ENCODE data around the gene TREML1.

Gene TREML1

DNA sequence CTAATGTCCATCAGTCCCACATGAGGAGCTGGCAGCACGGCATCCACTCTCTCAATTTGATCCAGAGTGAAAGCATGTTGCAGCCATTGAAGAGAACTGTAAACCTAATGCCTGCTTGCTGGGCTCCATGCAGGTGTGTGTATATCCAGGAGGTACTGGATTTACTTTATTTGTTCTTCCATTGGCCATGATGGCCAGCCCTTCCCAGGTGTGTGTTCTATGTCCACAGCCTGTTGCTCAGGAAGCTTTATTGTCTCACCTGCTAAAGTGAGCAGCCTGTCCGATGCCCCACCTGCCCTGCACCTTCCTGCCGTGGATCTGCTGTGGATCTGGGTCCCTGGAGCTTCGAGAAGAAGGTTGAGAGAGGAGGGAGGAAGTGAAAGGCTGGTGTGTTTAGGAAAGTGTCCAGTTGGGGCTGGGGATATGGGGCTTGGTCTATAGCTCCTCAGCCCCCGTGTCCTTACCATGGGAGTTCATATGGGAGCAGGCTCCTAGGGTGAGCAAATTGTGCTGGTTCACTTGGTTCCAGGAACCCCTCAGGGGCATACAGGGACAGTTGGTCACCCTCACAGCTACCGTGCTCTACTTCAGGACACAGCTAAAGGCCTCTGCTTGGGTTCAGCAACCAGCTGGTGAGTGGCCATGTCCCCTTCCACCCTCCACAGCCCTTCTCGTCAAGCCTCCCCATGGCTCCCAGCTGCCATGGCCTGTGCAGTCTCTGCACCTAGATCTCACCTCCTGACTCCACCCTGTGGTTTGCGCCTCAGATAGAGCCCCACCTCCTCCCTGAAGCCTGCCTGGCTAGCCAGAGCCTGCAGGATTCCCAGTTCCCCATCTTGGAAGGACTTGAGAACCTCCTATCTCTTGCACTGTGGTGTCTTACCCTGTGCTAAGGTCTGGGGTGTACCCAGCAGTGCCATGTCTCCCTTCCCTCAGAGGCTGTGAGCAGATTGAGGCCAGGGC is 34.1 kb upstream of the TREML1 start:
- no peak for TF ChIP-seq FOXM1 (IDR thresholded peaks at IDR 0.05; ENCODE audit: borderline replicate concordance, low read depth)
- TF ChIP-seq CEBPB (IDR thresholded peaks at IDR 0.05): no peak
- TF ChIP-seq TEAD4 (IDR thresholded peaks at IDR 0.05): no peak
- no peak for TF ChIP-seq ZBTB7A (IDR thresholded peaks at IDR 0.05; ENCODE audit: low read depth)
- TF ChIP-seq, protein P1, sequence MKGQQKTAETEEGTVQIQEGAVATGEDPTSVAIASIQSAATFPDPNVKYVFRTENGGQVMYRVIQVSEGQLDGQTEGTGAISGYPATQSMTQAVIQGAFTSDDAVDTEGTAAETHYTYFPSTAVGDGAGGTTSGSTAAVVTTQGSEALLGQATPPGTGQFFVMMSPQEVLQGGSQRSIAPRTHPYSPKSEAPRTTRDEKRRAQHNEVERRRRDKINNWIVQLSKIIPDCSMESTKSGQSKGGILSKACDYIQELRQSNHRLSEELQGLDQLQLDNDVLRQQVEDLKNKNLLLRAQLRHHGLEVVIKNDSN (IDR thresholded peaks at IDR 0.05): no peak
- no peak for TF ChIP-seq YY1 (IDR thresholded peaks at IDR 0.05; ENCODE audit: low read depth)
- TF ChIP-seq TCF12 (IDR thresholded peaks at IDR 0.05; ENCODE audit: low read depth): no peak
- no peak for TF ChIP-seq NFIC (IDR thresholded peaks at IDR 0.05)
- no peak for TF ChIP-seq TAF1 (IDR thresholded peaks at IDR 0.05; ENCODE audit: low read depth)
- no peak for TF ChIP-seq EGR1 (IDR thresholded peaks at IDR 0.05)
- no peak for TF ChIP-seq RAD21 (IDR thresholded peaks at IDR 0.05; ENCODE audit: low read depth)
- TF ChIP-seq, protein P2, sequence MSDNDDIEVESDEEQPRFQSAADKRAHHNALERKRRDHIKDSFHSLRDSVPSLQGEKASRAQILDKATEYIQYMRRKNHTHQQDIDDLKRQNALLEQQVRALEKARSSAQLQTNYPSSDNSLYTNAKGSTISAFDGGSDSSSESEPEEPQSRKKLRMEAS (IDR thresholded peaks at IDR 0.05): no peak
- no peak for TF ChIP-seq CREB1 (IDR thresholded peaks at IDR 0.05; ENCODE audit: low read depth)
- TF ChIP-seq EP300 (IDR thresholded peaks at IDR 0.05; ENCODE audit: borderline replicate concordance): no peak

DNA sequence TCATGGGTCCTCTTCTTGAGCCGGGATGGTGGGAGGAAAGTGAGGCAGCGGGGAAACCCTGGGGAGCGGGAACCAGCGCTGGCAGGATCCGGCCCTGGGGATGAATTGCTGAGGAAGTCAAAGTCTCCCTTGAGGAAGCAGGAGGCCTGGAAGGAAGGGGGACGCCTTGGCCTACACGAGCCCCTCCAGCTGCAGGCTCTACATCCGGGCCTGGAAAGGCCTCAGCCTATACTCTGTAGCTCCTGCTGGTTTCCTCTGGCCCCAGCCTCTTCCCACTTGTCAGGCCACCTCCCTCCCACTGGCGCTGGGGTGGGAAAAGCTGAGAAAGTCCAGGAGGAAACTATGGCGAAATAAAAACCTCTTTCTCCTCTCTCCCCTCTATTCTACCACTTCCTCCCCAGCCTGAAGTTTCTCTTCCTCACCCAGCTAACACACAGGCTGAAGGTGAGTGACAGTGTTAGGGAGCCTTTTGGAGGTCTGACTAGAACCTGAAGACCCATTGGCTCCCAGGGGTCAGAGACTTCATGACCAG is 31.9 kb upstream of the TREML1 start:
- TF ChIP-seq TAF1 (IDR thresholded peaks at IDR 0.05; ENCODE audit: low read depth): no peak
- TF ChIP-seq, protein P2 (IDR thresholded peaks at IDR 0.05): no peak
- no peak for TF ChIP-seq CREB1 (IDR thresholded peaks at IDR 0.05; ENCODE audit: low read depth)
- TF ChIP-seq NFIC (IDR thresholded peaks at IDR 0.05): no peak
- TF ChIP-seq FOXM1 (IDR thresholded peaks at IDR 0.05; ENCODE audit: borderline replicate concordance, low read depth): no peak
- TF ChIP-seq RAD21 (IDR thresholded peaks at IDR 0.05; ENCODE audit: low read depth): no peak
- no peak for TF ChIP-seq TCF12 (IDR thresholded peaks at IDR 0.05; ENCODE audit: low read depth)
- TF ChIP-seq YY1 (IDR thresholded peaks at IDR 0.05; ENCODE audit: low read depth): no peak
- TF ChIP-seq, protein P1 (IDR thresholded peaks at IDR 0.05): no peak
- TF ChIP-seq CEBPB (IDR thresholded peaks at IDR 0.05): no peak
- TF ChIP-seq TEAD4 (IDR thresholded peaks at IDR 0.05): no peak
- TF ChIP-seq, protein P3, sequence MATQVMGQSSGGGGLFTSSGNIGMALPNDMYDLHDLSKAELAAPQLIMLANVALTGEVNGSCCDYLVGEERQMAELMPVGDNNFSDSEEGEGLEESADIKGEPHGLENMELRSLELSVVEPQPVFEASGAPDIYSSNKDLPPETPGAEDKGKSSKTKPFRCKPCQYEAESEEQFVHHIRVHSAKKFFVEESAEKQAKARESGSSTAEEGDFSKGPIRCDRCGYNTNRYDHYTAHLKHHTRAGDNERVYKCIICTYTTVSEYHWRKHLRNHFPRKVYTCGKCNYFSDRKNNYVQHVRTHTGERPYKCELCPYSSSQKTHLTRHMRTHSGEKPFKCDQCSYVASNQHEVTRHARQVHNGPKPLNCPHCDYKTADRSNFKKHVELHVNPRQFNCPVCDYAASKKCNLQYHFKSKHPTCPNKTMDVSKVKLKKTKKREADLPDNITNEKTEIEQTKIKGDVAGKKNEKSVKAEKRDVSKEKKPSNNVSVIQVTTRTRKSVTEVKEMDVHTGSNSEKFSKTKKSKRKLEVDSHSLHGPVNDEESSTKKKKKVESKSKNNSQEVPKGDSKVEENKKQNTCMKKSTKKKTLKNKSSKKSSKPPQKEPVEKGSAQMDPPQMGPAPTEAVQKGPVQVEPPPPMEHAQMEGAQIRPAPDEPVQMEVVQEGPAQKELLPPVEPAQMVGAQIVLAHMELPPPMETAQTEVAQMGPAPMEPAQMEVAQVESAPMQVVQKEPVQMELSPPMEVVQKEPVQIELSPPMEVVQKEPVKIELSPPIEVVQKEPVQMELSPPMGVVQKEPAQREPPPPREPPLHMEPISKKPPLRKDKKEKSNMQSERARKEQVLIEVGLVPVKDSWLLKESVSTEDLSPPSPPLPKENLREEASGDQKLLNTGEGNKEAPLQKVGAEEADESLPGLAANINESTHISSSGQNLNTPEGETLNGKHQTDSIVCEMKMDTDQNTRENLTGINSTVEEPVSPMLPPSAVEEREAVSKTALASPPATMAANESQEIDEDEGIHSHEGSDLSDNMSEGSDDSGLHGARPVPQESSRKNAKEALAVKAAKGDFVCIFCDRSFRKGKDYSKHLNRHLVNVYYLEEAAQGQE (IDR thresholded peaks at IDR 0.05; ENCODE audit: low read depth): no peak
- TF ChIP-seq EP300 (IDR thresholded peaks at IDR 0.05; ENCODE audit: borderline replicate concordance): no peak
- TF ChIP-seq ZBTB7A (IDR thresholded peaks at IDR 0.05; ENCODE audit: low read depth): no peak
- TF ChIP-seq EGR1 (IDR thresholded peaks at IDR 0.05): no peak

DNA sequence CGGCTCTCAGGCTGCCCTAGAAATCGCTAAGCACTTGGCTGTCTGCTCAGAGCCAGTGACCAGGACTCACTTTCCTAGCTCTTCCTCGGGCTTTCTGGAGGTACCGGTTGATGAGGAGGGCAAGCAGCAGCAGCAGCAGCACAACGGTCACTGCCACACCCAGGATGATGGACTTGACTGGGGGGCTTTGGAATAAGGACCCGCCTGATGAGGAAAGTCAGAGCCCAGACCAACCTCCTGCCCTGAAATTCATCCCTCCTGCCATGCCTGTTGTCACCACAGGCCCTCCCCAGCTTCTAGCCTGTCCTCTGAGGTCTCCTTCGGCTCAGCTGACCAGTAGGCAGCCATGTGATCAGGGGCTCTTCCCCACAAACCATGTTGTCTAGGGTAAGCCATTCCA is 30.6 kb upstream of the TREML1 start:
- TF ChIP-seq TCF12 (IDR thresholded peaks at IDR 0.05; ENCODE audit: low read depth): no peak
- no peak for TF ChIP-seq TEAD4 (IDR thresholded peaks at IDR 0.05)
- TF ChIP-seq, protein P3 (IDR thresholded peaks at IDR 0.05; ENCODE audit: low read depth): no peak
- TF ChIP-seq NFIC (IDR thresholded peaks at IDR 0.05): no peak
- no peak for TF ChIP-seq RAD21 (IDR thresholded peaks at IDR 0.05; ENCODE audit: low read depth)
- TF ChIP-seq EGR1 (IDR thresholded peaks at IDR 0.05): no peak
- no peak for TF ChIP-seq TAF1 (IDR thresholded peaks at IDR 0.05; ENCODE audit: low read depth)
- no peak for TF ChIP-seq CEBPB (IDR thresholded peaks at IDR 0.05)
- TF ChIP-seq, protein P1 (IDR thresholded peaks at IDR 0.05): no peak
- no peak for TF ChIP-seq YY1 (IDR thresholded peaks at IDR 0.05; ENCODE audit: low read depth)
- TF ChIP-seq, protein P2 (IDR thresholded peaks at IDR 0.05): no peak
- no peak for TF ChIP-seq ZBTB7A (IDR thresholded peaks at IDR 0.05; ENCODE audit: low read depth)
- TF ChIP-seq FOXM1 (IDR thresholded peaks at IDR 0.05; ENCODE audit: borderline replicate concordance, low read depth): no peak
- TF ChIP-seq CREB1 (IDR thresholded peaks at IDR 0.05; ENCODE audit: low read depth): no peak
- no peak for TF ChIP-seq EP300 (IDR thresholded peaks at IDR 0.05; ENCODE audit: borderline replicate concordance)

Data from Ishikawa (cell line).